ENCODE data around the gene TRAF1.

DNA sequence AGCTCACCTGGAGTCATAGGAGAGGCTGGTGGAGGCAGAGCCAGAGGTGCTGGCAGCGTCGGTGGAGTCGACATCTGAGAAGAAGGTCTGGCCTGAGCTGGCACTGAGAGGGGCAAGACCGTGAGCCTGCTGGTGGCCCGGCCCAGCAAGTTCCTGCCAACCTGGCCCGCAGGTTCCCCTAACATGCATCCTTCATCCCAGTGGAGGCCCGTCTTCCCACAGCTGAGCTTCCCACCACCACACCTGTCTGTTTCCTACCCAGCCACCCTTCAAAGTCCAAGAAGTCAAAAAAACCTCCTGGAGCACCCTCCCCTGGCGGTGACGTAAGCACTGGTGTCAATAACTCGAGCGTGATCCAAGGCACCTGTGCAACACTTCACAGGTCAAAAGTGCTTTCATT, 66.5 kb downstream of the TRAF1 start:
- TF ChIP-seq, protein P1, sequence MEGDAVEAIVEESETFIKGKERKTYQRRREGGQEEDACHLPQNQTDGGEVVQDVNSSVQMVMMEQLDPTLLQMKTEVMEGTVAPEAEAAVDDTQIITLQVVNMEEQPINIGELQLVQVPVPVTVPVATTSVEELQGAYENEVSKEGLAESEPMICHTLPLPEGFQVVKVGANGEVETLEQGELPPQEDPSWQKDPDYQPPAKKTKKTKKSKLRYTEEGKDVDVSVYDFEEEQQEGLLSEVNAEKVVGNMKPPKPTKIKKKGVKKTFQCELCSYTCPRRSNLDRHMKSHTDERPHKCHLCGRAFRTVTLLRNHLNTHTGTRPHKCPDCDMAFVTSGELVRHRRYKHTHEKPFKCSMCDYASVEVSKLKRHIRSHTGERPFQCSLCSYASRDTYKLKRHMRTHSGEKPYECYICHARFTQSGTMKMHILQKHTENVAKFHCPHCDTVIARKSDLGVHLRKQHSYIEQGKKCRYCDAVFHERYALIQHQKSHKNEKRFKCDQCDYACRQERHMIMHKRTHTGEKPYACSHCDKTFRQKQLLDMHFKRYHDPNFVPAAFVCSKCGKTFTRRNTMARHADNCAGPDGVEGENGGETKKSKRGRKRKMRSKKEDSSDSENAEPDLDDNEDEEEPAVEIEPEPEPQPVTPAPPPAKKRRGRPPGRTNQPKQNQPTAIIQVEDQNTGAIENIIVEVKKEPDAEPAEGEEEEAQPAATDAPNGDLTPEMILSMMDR (IDR thresholded peaks at IDR 0.05): no peak
- no peak for TF ChIP-seq POLR2A (IDR thresholded peaks at IDR 0.05)
